K562 (cell line): ENCODE data around the gene CD47. TPM values are rescaled to one million over a fixed set of nuclear protein-coding genes. Genes with fewer than 3 reads are reported as not detected.

Experiments
- BDP1 ChIP-seq: IDR thresholded peaks from 3 replicates; pipeline ENCODE4 v1.6.1; 2011; ENCODE audit not compliant: insufficient read length, insufficient read depth
- BMI1 ChIP-seq: fragments of 150-350 bp; IDR thresholded peaks from 2 replicates; pipeline ENCODE4 v1.6.1; 2014; ENCODE audit warnings: low read length
- CBX5 ChIP-seq: IDR thresholded peaks from 2 replicates; pipeline ENCODE4 v1.6.1; 2014; ENCODE audit warnings: low read depth, borderline replicate concordance
- CEBPB ChIP-seq: fragments of 450-650 bp; IDR thresholded peaks from 2 replicates; pipeline ENCODE4 v1.6.1; 2016; ENCODE audit warnings: missing genetic modification characterization, missing compliant biosample characterization
- CEBPG ChIP-seq, 3 experiments: fragments of 200-800 bp in 1 of 3; sonication (Bioruptor generic) in 1 of 3; sonication (generic) in 1 of 3; formaldehyde crosslinking in 1 of 3; IDR thresholded peaks in 2 of 3; conservative IDR thresholded peaks in 1 of 3; 2 replicates each; pipeline versions ENCODE4 v1.6.1 to v1.8.0; 2016 to 2022; ENCODE audit warnings: missing compliant biosample characterization in 2 of 3, missing genetic modification characterization in 2 of 3, mild to moderate bottlenecking in 1 of 3, missing genetic modification reagents in 1 of 3
- ELF4 ChIP-seq: fragments of 450-650 bp; formaldehyde crosslinking; IDR thresholded peaks from 2 replicates; pipeline ENCODE4 v1.4.0; 2022; ENCODE audit warnings: missing genetic modification characterization
- FUS ChIP-seq: fragments of 200-400 bp; formaldehyde crosslinking; optimal IDR thresholded peaks from 2 replicates; pipeline ENCODE3; 2017; ENCODE audit warnings: low read depth, low read length
- GATA2 ChIP-seq: sonication (generic); formaldehyde crosslinking; IDR thresholded peaks from 2 replicates; pipeline ENCODE4 v1.4.0; 2020; ENCODE audit warnings: mild to moderate bottlenecking, missing genetic modification reagents
- HDAC8 ChIP-seq: fragments of 450-650 bp; IDR thresholded peaks from 2 replicates; pipeline ENCODE4 v1.6.1; 2016; ENCODE audit warnings: mild to moderate bottlenecking, missing genetic modification characterization, moderate library complexity, missing compliant biosample characterization
- HLTF ChIP-seq: fragments of 450-650 bp; IDR thresholded peaks from 2 replicates; pipeline ENCODE4 v1.6.1; 2016
- MIER1 ChIP-seq: fragments of 450-650 bp; IDR thresholded peaks from 2 replicates; pipeline ENCODE4 v1.6.1; 2016; ENCODE audit warnings: antibody characterized with exemption, mild to moderate bottlenecking, low read depth
- POLR2A ChIP-seq: fragments of 450-650 bp; conservative IDR thresholded peaks from 2 replicates; pipeline ENCODE4 v1.6.1; 2016
- RAD21 ChIP-seq, 2 experiments: fragments of 250-450 bp in 1 of 2; fragments of 450-650 bp in 1 of 2; sonication (Bioruptor Pico) in 1 of 2; formaldehyde crosslinking in 1 of 2; IDR thresholded peaks in 1 of 2; conservative IDR thresholded peaks in 1 of 2; 2 replicates each; pipeline versions ENCODE4 v1.4.0 to v1.8.0; 2020 to 2022; ENCODE audit warnings: mild to moderate bottlenecking in 2 of 2, moderate library complexity in 1 of 2
- ZC3H8 ChIP-seq: fragments of 450-650 bp; IDR thresholded peaks from 2 replicates; pipeline ENCODE4 v1.6.1; 2017
- ZFP36 ChIP-seq: fragments of 150-350 bp; IDR thresholded peaks from 2 replicates; pipeline ENCODE4 v1.6.1; 2018; ENCODE audit warnings: low read length, low read depth; ENCODE audit not compliant: partially characterized antibody
- ZNF316 ChIP-seq: fragments of 450-650 bp; IDR thresholded peaks from 2 replicates; pipeline ENCODE4 v1.6.1; 2016
- ZNF444 ChIP-seq: fragments of 250-450 bp; sonication (Bioruptor Pico); IDR thresholded peaks from 2 replicates; pipeline ENCODE4 v1.4.0; 2020; ENCODE audit warnings: mild to moderate bottlenecking, moderate library complexity
- ZNF445 ChIP-seq: fragments of 250-450 bp; sonication (Bioruptor Pico); IDR thresholded peaks from 2 replicates; pipeline ENCODE4 v1.4.0; 2020; ENCODE audit warnings: low read depth, mild to moderate bottlenecking, moderate library complexity
- ZNF830 ChIP-seq: fragments of 250-450 bp; sonication (Bioruptor Pico); IDR thresholded peaks from 2 replicates; pipeline ENCODE4 v1.5.0; 2021; ENCODE audit warnings: mild to moderate bottlenecking
- polyA plus RNA-seq, 8 experiments: library from polyadenylated mRNA; depleted of rRNA in 4 of 8; stranded (reverse) in 5 of 8; unstranded in 3 of 8; fragments of >200 nt; fragmentation: Nextera tagmentation in 2 of 8; fragmentation: Illumina TruSeq in 1 of 8; extraction: Ambion mirVana in 2 of 8; extraction: Trizol in 1 of 8; gene quantifications; 2 replicates each; pipeline versions ENCODE4 v1.2.1 to v1.2.3, GENCODE V29; 2011 to 2014; ENCODE audit warnings: inconsistent platforms in 1 of 8, missing spikeins in 1 of 8
- total RNA-seq, 7 experiments: library from RNA; depleted of rRNA in 6 of 7; stranded (reverse); fragments of >200 nt in 6 of 7; fragmentation: Illumina TruSeq in 2 of 7; extraction: Trizol in 2 of 7; gene quantifications; 2 replicates each; pipeline versions ENCODE4 v1.2.1 to v1.2.3, GENCODE V29; 2011 to 2021; ENCODE audit warnings: low replicate concordance in 1 of 7
- TF ChIP-seq, protein P1 (sequence below): fragments of 250-450 bp; sonication (Bioruptor Pico); IDR thresholded peaks from 2 replicates; pipeline ENCODE4 v1.4.0; 2020; ENCODE audit warnings: mild to moderate bottlenecking, moderate library complexity
- TF ChIP-seq, protein P2 (sequence below), 2 experiments: fragments of 250-450 bp in 1 of 2; fragments of 450-650 bp in 1 of 2; sonication (Bioruptor Pico) in 1 of 2; IDR thresholded peaks; 2 replicates each; pipeline versions ENCODE4 v1.6.1 to v1.8.0; 2016 to 2021; ENCODE audit warnings: mild to moderate bottlenecking in 2 of 2, moderate library complexity in 2 of 2, missing compliant biosample characterization in 1 of 2, missing genetic modification characterization in 1 of 2
- TF ChIP-seq, protein P3 (sequence below): fragments of 450-650 bp; IDR thresholded peaks from 2 replicates; pipeline ENCODE4 v1.6.1; 2017; ENCODE audit warnings: antibody characterized with exemption
- TF ChIP-seq, protein P4 (sequence below): fragments of 450-650 bp; IDR thresholded peaks from 2 replicates; pipeline ENCODE4 v1.6.1; 2016

Gene CD47
- total and polyA plus RNA-seq, 9 of the 15 experiments (the other 6 are each of a cell fraction or from before 2014, with no cell fraction given), result 10.2 to 62.6 (median 36.3) TPM

DNA sequence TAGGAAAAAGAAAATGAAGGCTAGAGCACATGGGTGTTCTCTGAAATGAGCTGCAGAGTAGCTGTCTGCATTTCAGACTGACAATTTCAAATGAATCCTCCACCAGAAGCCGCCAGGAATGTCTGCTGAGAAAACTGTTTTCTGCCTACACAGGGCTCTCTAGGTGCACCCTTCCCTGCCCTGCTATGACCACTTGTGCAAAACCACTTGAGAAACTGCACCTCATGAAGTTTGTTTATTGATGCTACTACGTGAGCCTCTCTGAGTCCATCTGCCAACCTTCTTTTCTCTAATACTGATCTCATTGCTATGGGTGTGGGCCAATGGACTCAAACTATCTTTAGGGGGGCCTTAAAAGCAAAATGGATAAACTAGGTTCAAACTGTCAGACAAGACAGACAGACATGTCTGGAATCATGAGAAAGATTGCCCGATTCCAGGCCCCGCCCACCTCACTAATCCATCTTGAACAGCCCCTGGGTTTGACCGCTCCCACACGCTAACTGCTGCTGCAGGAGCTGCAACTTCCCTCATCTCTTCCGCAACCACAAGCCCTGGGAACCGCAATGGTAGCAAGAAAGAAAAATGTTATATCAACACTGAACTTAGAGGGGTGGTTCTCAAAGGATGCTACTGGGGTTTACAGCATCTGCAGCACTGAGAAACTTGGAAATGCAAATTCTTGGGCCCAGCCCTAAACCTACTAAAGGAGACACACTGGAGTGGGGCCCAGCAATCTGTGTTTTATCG, 9.0 kb upstream of the CD47 start (continued):
- TF ChIP-seq, protein P1, sequence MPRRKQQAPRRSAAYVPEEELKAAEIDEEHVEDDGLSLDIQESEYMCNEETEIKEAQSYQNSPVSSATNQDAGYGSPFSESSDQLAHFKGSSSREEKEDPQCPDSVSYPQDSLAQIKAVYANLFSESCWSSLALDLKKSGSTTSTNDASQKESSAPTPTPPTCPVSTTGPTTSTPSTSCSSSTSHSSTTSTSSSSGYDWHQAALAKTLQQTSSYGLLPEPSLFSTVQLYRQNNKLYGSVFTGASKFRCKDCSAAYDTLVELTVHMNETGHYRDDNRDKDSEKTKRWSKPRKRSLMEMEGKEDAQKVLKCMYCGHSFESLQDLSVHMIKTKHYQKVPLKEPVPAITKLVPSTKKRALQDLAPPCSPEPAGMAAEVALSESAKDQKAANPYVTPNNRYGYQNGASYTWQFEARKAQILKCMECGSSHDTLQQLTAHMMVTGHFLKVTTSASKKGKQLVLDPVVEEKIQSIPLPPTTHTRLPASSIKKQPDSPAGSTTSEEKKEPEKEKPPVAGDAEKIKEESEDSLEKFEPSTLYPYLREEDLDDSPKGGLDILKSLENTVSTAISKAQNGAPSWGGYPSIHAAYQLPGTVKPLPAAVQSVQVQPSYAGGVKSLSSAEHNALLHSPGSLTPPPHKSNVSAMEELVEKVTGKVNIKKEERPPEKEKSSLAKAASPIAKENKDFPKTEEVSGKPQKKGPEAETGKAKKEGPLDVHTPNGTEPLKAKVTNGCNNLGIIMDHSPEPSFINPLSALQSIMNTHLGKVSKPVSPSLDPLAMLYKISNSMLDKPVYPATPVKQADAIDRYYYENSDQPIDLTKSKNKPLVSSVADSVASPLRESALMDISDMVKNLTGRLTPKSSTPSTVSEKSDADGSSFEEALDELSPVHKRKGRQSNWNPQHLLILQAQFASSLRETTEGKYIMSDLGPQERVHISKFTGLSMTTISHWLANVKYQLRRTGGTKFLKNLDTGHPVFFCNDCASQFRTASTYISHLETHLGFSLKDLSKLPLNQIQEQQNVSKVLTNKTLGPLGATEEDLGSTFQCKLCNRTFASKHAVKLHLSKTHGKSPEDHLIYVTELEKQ, result no peak
- no peak for TF ChIP-seq ZFP36
- no peak for TF ChIP-seq HLTF
- TF ChIP-seq CBX5, result no peak
- no peak for TF ChIP-seq FUS
- peak; percentile 50; the same call in 1 of the 2 replicates for TF ChIP-seq GATA2 (CRISPR knock-in tag)
- no peak for TF ChIP-seq RAD21 (CRISPR knock-in tag; conservative IDR thresholded peaks at IDR 0.05 in 1 of 2, IDR thresholded peaks at IDR 0.05 in 1 of 2)
- TF ChIP-seq CEBPG (CRISPR knock-in tag; IDR thresholded peaks at IDR 0.05), result peak; percentile 80
- peak; percentile 36 to 66; a peak in 3 of 4 replicates for TF ChIP-seq CEBPG (tag; conservative IDR thresholded peaks at IDR 0.05 in 1 of 2, IDR thresholded peaks at IDR 0.05 in 1 of 2)
- TF ChIP-seq BMI1, result no peak
- no peak for TF ChIP-seq ZC3H8
- TF ChIP-seq BDP1, result no peak
- no peak for TF ChIP-seq ELF4
- TF ChIP-seq, protein P2, sequence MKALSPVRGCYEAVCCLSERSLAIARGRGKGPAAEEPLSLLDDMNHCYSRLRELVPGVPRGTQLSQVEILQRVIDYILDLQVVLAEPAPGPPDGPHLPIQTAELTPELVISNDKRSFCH (CRISPR knock-in tag; IDR thresholded peaks at IDR 0.05), result no peak
- TF ChIP-seq, protein P2 (tag; IDR thresholded peaks at IDR 0.05), result no peak
- TF ChIP-seq ZNF316, result no peak
- TF ChIP-seq, protein P3, sequence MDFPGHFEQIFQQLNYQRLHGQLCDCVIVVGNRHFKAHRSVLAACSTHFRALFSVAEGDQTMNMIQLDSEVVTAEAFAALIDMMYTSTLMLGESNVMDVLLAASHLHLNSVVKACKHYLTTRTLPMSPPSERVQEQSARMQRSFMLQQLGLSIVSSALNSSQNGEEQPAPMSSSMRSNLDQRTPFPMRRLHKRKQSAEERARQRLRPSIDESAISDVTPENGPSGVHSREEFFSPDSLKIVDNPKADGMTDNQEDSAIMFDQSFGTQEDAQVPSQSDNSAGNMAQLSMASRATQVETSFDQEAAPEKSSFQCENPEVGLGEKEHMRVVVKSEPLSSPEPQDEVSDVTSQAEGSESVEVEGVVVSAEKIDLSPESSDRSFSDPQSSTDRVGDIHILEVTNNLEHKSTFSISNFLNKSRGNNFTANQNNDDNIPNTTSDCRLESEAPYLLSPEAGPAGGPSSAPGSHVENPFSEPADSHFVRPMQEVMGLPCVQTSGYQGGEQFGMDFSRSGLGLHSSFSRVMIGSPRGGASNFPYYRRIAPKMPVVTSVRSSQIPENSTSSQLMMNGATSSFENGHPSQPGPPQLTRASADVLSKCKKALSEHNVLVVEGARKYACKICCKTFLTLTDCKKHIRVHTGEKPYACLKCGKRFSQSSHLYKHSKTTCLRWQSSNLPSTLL, result no peak
- no peak for TF ChIP-seq POLR2A
- no peak for TF ChIP-seq ZNF444 (CRISPR knock-in tag)
- TF ChIP-seq, protein P4, sequence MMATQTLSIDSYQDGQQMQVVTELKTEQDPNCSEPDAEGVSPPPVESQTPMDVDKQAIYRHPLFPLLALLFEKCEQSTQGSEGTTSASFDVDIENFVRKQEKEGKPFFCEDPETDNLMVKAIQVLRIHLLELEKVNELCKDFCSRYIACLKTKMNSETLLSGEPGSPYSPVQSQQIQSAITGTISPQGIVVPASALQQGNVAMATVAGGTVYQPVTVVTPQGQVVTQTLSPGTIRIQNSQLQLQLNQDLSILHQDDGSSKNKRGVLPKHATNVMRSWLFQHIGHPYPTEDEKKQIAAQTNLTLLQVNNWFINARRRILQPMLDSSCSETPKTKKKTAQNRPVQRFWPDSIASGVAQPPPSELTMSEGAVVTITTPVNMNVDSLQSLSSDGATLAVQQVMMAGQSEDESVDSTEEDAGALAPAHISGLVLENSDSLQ, result peak; percentile 73
- TF ChIP-seq ZNF830 (CRISPR knock-in tag), result no peak
- TF ChIP-seq ZNF445 (CRISPR knock-in tag), result no peak
- TF ChIP-seq MIER1, result no peak
- peak; percentile 74 for TF ChIP-seq CEBPB (tag)
- TF ChIP-seq HDAC8 (tag), result no peak
